ENCODE results near the gene PPA2.

Gene PPA2

DNA sequence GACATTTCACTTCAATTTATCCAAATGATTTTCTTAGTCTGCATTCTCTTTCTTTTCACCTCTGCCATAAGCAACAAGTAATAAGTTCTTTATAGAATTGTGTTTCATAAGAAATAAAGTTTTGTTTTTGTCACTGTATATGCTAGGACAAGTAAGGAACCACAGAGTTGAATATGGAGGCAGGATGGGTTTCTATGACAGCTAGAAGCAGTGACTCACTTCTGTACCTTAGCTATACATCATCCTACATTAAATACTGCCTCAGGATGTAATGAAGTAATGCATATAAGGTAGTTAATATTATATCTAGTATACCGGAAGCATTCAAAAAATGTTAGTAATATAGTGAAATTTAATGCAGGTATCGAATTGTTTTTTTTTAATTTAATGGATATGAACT, 128.0 kb downstream of the PPA2 start:
- H3K9me3 ChIP-seq (ENCODE audit: control insufficient read depth, low read depth, low read length), result no peaks in the 10 kb centered on the region
- no peak overlapping the region for H3K4me3 ChIP-seq (ENCODE audit: low read length)
- H3K9ac ChIP-seq (ENCODE audit: low read length), result no peak overlapping the region
- H3K27ac ChIP-seq (ENCODE audit: low read length), result no peak overlapping the region
- no peaks in the 10 kb centered on the region for H3K4me1 ChIP-seq (ENCODE audit: control insufficient read depth, low read depth, low read length)
- H3K36me3 ChIP-seq (ENCODE audit: control insufficient read depth, low read depth, low read length), result no peaks in the 10 kb centered on the region
- no peaks in the 10 kb centered on the region for H3K27me3 ChIP-seq (ENCODE audit: control insufficient read depth, insufficient read depth, low read length)

DNA sequence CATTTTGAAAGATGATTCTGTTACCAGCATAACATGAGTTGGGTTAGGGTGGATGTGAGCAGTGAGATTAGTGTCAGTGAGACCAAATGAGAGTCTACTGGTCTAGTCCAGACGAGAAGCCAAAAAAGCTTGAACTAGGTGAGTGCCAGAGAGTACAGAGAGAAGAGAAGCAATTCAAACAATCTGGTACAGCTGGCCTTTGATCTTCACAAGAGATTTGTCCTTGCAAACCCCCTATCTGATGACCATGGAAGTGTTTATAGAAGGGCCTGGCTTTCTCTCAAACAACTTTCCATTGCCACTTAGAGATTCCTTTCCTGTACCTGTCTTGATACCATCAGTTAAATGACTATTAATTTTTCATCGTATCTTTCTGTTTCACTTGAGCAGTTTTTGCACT, 128.5 kb downstream of the PPA2 start:
- H3K36me3 ChIP-seq (ENCODE audit: control insufficient read depth, low read depth, low read length), result no peaks in the 10 kb centered on the region
- H3K27ac ChIP-seq (ENCODE audit: low read length), result no peak overlapping the region
- no peak overlapping the region for H3K9ac ChIP-seq (ENCODE audit: low read length)
- H3K4me3 ChIP-seq (ENCODE audit: low read length), result no peak overlapping the region
- no peaks in the 10 kb centered on the region for H3K4me1 ChIP-seq (ENCODE audit: control insufficient read depth, low read depth, low read length)
- H3K27me3 ChIP-seq (ENCODE audit: control insufficient read depth, insufficient read depth, low read length), result no peaks in the 10 kb centered on the region
- H3K9me3 ChIP-seq (ENCODE audit: control insufficient read depth, low read depth, low read length), result no peaks in the 10 kb centered on the region

GRCh38 chr4:105344141-105344540, 129.7 kb downstream of the PPA2 start:
- no peaks in the 10 kb centered on the region for H3K9me3 ChIP-seq (ENCODE audit: control insufficient read depth, low read depth, low read length)
- H3K4me3 ChIP-seq (ENCODE audit: low read length), result no peak overlapping the region
- H3K36me3 ChIP-seq (ENCODE audit: control insufficient read depth, low read depth, low read length), result no peaks in the 10 kb centered on the region
- no peaks in the 10 kb centered on the region for H3K27me3 ChIP-seq (ENCODE audit: control insufficient read depth, insufficient read depth, low read length)
- no peak overlapping the region for H3K9ac ChIP-seq (ENCODE audit: low read length)
- H3K4me1 ChIP-seq (ENCODE audit: control insufficient read depth, low read depth, low read length), result no peaks in the 10 kb centered on the region
- no peak overlapping the region for H3K27ac ChIP-seq (ENCODE audit: low read length)

DNA sequence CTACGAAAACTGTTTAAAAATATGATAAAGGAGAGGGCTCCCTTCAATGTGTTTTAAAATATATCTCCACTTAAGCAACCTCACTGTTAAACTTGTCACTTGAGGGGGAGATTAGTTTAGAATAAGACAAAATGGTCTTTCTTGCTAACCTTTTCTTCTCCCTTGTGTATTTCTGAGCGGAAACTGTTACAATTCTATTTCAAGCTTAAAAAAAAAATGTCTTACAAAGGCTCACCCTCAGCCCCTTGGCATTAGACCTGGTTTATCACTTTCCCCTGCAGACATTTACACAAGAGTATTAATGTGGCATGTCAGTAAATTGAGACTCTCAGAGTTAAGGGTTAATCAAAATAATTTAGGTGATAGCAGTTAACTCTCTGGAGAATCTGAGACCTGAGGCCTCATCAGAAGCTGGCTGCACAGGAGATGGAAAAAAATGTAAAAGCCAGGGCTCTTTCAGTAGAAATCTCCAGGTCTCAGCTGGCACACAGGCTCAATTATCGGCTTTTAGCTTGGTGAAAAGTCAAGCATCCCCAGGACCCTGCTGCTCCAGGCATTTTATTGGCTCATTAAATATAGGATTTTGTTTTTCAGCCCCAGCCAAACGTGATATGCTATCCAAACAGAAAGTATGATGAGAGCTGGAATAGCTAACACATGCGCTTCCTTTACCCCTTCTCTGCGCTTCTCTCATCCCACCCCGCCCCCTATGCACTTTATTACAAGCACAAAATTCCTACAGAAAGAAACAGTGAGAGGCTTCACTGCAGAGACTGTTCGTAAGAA, 130.5 kb downstream of the PPA2 start:
- H3K27ac ChIP-seq (ENCODE audit: low read length), result no peak overlapping the region
- no peaks in the 10 kb centered on the region for H3K27me3 ChIP-seq (ENCODE audit: control insufficient read depth, insufficient read depth, low read length)
- H3K4me1 ChIP-seq (ENCODE audit: control insufficient read depth, low read depth, low read length), result no peaks in the 10 kb centered on the region
- H3K9ac ChIP-seq (ENCODE audit: low read length), result no peak overlapping the region
- no peak overlapping the region for H3K4me3 ChIP-seq (ENCODE audit: low read length)
- no peaks in the 10 kb centered on the region for H3K9me3 ChIP-seq (ENCODE audit: control insufficient read depth, low read depth, low read length)
- no peaks in the 10 kb centered on the region for H3K36me3 ChIP-seq (ENCODE audit: control insufficient read depth, low read depth, low read length)

DNA sequence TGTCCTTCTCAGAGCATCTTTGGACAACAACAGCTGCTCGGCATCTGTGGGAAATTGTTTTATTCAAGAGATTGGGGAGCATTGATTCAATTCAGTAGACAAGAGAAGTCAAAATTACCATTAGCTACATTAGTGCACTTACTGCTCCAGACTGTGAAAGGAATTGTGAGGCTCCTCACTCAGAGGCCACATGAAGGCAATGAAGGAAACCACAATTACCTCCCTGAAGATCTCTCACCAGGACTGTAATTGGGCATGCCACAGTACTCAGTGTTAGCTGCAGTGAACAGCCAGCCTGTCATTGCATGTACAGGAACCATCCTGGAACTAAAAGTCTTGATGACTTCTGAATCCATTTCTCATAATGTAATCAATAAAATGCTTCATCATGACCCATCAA, 144.8 kb downstream of the PPA2 start:
- H3K4me3 ChIP-seq (ENCODE audit: low read length), result no peak overlapping the region
- no peak overlapping the region for H3K9ac ChIP-seq (ENCODE audit: low read length)
- no peaks in the 10 kb centered on the region for H3K36me3 ChIP-seq (ENCODE audit: control insufficient read depth, low read depth, low read length)
- no peaks in the 10 kb centered on the region for H3K27me3 ChIP-seq (ENCODE audit: control insufficient read depth, insufficient read depth, low read length)
- H3K9me3 ChIP-seq (ENCODE audit: control insufficient read depth, low read depth, low read length), result no peaks in the 10 kb centered on the region
- no peak overlapping the region for H3K27ac ChIP-seq (ENCODE audit: low read length)
- H3K4me1 ChIP-seq (ENCODE audit: control insufficient read depth, low read depth, low read length), result no peaks in the 10 kb centered on the region

DNA sequence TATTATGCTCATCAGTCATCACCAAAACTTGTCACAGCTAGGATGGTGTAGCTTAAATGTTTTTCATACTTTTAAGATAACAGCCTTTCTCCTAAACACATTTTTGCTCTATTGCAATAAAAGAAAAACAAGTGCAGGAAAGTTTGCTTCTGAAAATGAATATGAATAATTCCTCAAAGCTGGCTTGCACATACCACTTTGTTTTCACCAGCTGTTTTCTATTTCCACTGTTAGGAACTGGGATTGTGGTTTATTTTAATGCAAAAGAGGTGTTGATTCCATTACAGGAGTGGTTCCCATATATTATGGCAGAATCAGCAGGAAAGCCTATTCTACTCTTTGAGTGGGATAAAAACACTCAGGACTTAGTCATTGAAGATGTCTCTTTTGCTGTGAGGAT, 145.9 kb downstream of the PPA2 start:
- no peak overlapping the region for H3K27ac ChIP-seq (ENCODE audit: low read length)
- H3K9ac ChIP-seq (ENCODE audit: low read length), result no peak overlapping the region
- no peaks in the 10 kb centered on the region for H3K36me3 ChIP-seq (ENCODE audit: control insufficient read depth, low read depth, low read length)
- H3K9me3 ChIP-seq (ENCODE audit: control insufficient read depth, low read depth, low read length), result no peaks in the 10 kb centered on the region
- no peak overlapping the region for H3K4me3 ChIP-seq (ENCODE audit: low read length)
- H3K27me3 ChIP-seq (ENCODE audit: control insufficient read depth, insufficient read depth, low read length), result no peaks in the 10 kb centered on the region
- H3K4me1 ChIP-seq (ENCODE audit: control insufficient read depth, low read depth, low read length), result no peaks in the 10 kb centered on the region

DNA sequence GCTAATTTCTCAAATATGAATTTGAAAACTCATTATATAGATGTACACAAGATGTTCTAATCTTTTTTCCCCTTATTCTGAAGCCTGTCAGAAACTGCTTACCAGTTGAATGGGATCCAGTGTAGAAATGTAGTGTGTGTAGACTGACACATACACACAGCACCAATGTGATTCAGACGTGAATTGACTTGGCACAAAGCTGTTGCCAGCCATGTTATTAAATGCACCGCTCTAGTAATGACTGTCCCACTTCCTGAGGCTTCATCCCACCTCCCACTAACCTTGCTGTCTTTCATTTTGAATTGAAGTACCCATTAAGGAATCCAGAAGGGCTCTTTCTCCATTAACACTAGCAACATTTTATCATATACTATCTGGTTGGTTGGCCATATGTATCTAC, 146.6 kb downstream of the PPA2 start:
- Histone ChIP-seq H3K27ac (ENCODE audit: low read length) (no peak overlapping the region), H3K9me3 (ENCODE audit: control insufficient read depth, low read depth, low read length) (no peaks in the 10 kb centered on the region), H3K9ac (ENCODE audit: low read length) (no peak overlapping the region), H3K4me1 (ENCODE audit: control insufficient read depth, low read depth, low read length) (no peaks in the 10 kb centered on the region), H3K4me3 (ENCODE audit: low read length) (no peak overlapping the region), H3K27me3 (ENCODE audit: control insufficient read depth, insufficient read depth, low read length) (no peaks in the 10 kb centered on the region), H3K36me3 (ENCODE audit: control insufficient read depth, low read depth, low read length) (no peaks in the 10 kb centered on the region)

Measured in iPS-18a (cell line).